M059J (cell line): ENCODE data around the gene CLDN3. TPM values are rescaled to one million over a fixed set of nuclear protein-coding genes. Genes with fewer than 3 reads are reported as not detected.
"Not testable (repeated sequence)": the region's sequence is repeated elsewhere in the genome, so short reads cannot be mapped to it uniquely, and the experiment has no call there.

ENCODE experiments used
- DNase-seq: peaks from one replicate; pipeline ENCODE4 v3.0.0-alpha.2; 2012; ENCODE audit warnings: low read depth
- total RNA-seq: library from RNA; depleted of rRNA; stranded (reverse); fragments of >200 nt; shearing (Covaris generic); gene quantifications from 2 replicates; pipeline ENCODE4 v1.2.3, GENCODE V29; 2014; rRNA removed

CLDN3 gene
- total RNA-seq, 1 experiment from 2014 or later, result not detected

DNA sequence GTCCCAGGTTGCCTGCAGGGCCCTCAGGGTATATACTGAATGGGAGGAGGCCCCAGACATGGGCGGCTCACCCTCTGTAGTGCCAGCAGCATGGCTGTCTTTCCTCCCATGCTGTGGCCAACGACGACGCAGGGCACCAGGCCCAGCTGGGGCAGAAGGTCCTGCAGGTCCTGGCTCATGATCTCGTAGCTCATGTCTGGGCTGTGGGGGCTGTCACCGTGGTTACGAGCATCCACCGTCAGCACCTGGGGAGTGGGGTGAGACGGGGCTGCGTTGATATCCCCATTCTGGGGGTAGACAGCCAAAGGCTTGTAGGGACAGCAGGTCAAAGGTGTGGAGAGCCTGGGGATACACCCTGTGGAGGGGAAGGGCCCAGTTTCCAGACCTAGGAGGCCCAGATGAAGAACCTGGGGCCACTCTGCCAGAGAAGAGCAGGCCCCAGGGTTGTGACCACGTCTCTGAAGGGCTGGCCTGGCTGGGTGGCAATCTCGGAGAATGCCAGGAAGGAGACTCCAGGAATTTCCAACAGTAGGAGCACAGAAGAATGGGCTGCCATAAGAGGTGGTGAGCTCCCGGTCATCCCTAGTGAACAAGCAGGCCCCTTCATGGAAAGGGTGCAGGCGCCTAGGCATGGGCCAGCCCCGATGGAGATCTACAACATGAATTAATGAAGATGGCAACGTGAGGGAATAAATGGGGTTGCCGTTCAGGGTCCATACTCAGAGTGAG lies 32.4 kb downstream of the CLDN3 start:
- no peak for DNase-seq

DNA sequence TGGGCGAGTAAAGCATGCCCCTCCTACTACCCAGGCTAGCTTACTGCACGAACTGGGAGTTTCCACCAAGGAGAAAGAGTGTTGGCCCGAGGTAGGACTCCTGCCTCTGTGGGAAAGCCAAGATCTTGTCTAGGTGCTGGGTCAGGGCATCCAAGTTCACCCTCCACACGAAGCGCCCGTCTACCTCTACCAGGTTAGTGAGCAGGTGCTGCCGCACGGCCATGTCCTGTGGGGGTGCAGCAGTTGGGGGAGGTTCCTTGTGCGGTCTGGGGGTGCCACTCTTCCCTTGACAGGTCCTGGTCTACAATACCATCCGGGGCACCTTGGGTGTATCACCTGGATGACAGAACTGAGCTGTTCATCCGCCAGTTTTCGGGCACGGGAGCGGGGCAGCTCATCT lies 33.2 kb downstream of the CLDN3 start:
- DNase-seq, result no peak

GRCh38 chr7:73735528-73735905 lies 34.6 kb downstream of the CLDN3 start:
- no peak for DNase-seq

DNA sequence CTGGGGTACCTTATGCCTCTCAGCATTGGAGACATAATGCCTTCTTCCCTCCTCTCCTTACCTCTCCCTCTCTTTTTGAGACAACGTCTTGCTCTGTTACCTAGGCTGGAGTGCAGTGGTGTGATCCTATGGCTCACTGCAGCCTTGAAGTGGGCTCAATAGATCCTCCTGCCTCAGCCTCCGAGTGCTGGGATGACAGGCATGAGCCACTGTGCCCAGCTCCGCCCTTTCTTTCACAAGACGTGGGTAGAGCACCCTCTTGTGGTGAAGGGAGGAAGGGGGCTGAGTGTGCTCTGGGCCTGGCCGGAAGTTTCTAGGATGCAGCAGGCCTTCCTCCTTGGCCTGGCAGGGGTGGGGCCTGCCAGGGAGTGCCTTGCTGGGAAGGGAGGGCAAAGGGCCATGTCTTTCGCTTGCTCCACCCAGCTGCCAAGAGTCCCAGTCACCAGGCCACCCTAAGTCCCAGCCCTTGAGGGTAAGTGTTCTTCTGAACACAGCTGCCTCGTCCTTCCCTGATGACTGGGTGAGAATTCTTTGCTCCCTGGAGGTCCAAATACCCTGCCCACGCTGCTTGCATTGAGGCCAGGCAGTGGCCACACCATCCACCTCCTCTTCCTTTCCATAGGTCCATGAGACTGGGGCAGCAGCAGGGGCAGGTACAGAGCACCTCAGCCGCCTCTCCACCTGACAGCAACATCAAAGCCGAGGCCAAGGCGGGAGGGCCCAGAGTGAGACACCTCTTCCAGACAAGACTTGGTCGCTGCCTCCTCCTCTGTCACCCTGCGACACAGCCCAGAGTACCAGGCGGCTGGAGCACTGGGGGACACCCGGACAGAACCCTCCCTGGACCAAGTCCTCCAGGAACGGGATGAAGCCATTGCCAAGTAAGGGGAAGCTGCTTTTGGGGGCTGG lies 35.2 kb downstream of the CLDN3 start:
- DNase-seq, result peak; percentile 86

GRCh38 chr7:73732397-73732796 lies 37.7 kb downstream of the CLDN3 start:
- no peak for DNase-seq

- no peak for DNase-seq
Measured at GRCh38 chr7:73730485-73730884, 39.6 kb downstream of the CLDN3 start.

DNA sequence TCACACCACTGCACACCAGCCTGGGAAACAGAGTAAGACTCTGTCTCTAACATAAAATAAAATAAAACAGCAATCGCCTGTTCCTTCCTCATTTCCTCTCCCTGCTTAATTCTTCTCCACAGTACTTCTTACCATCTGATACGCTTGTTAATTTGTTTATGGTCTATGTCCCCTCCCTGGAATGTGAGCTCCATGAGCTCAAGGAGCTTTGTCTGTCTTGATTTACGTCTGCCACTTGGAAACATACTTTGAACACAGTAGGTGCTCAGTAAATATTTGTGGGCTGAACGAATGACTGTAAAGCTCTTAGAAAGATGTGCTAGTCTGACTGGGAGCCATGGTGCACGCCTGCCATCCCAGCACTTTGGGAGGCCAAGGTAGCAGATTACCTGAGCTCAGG lies 41.5 kb downstream of the CLDN3 start:
- no peak for DNase-seq

- no peak for DNase-seq
Measured at GRCh38 chr7:73727952-73728351, 42.1 kb downstream of the CLDN3 start.

- no peak for DNase-seq
Measured at GRCh38 chr7:73726083-73726466, 44.0 kb downstream of the CLDN3 start.

DNA sequence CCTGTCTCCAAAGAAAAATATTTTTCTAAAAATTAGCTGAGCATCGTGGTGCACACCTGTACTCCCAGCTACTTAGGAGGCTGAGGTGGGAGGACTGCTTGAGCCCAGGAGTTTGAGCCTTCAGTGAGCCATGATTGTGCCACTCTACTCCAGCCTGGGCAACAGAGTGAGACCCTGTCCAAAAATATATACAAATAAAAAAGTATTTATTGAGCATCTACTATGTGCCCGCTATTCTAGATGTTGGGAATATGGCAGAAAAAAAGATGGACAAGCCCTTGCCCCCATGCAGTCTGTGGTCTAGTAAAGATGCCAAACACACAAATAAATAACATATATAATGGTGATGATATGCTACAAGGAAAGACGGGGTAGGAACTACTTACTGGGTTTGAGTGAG lies 46.3 kb downstream of the CLDN3 start:
- DNase-seq, result no peak

DNA sequence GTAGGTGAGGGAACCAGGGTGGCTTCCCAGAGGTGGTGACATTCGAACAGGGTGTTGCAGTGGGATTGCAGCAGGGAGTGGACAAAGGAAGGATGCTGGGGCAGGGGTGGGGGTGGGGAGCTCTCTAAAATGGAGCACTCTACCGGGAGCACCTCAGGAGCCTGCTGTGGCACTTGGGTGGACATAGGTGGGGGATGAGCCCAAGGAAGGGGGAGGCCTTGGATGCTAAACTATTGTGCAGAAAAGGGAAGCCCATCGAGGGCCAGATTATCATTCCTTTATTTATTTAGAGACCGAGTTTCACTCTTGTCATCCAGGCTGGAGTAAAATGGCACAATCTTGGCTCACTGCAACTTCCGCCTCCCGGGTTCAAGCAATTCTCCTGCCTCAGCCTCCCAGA lies 47.3 kb downstream of the CLDN3 start:
- DNase-seq, result no peak

DNA sequence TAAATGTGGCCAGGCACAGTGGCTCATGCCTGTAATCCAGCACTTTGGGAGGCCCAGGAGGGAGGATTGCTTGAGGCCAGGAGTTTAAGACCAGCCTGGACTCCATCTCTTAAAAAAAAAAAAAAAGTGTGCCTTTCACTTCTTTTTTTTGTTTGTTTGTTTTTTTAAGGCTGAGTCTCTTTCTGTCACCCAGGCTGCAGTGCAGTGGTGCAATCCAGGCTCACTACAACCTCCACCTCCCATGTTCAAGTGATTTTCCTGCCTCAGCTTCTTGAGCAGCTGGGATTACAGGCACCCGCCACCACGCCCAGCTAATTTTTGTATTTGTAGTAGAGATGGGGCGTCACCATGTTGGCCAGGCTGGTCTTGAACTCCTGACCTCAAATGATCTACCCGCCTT lies 47.9 kb downstream of the CLDN3 start:
- DNase-seq, result peak; percentile 52

GRCh38 chr7:73721377-73721817 lies 48.7 kb downstream of the CLDN3 start:
- peak; percentile 85 for DNase-seq

DNA sequence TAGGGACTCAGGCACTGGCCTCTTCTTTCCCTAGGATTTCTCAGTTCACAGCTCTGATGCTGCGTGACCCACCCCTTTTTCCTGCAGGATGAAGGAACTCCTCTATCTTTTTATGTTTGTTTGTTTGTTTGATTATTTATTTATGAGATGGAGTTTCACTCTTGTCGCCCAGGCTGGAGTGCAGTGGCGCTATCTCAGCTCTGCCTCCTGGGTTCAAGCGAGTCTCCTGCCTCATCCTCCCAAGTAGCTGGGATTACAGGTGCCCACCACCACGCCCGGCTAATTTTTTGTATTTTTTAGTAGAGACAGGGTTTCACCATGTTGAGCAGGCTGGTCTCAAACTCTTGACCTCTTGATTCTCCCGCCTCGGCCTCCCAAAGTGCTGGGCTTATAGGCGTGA lies 49.6 kb downstream of the CLDN3 start:
- not testable (repeated sequence) for DNase-seq

- no peak for DNase-seq
Measured at GRCh38 chr7:73719806-73720169, 50.3 kb downstream of the CLDN3 start.

Other genes starting within 250 kb of the CLDN3 start
- 50.3 and 87.8 TPM in 2 replicates for gene BAZ1B, start 248.0 kb downstream of the CLDN3 start, total RNA-seq
- 60.7 and 68.3 TPM in 2 replicates for gene BCL7B, start 212.6 kb downstream of the CLDN3 start, total RNA-seq
- gene TBL2, start 191.7 kb downstream of the CLDN3 start, total RNA-seq, result 59.8 and 81.0 TPM in 2 replicates
- 0.07 and 0.71 TPM in 2 replicates for gene MLXIPL, start 145.7 kb downstream of the CLDN3 start, total RNA-seq
- gene VPS37D, start 102.4 kb downstream of the CLDN3 start, total RNA-seq, result 1.7 and 5.1 TPM in 2 replicates
- gene DNAJC30, start 86.8 kb downstream of the CLDN3 start, total RNA-seq, result 1.1 and 1.8 TPM in 2 replicates
- gene BUD23, start 86.7 kb downstream of the CLDN3 start, total RNA-seq, result 91.2 and 144 TPM in 2 replicates
- 16.0 and 23.7 TPM in 2 replicates for gene STX1A, start 50.6 kb downstream of the CLDN3 start, total RNA-seq
- gene ABHD11, start 31.5 kb downstream of the CLDN3 start, total RNA-seq, result 29.0 and 32.2 TPM in 2 replicates
- gene CLDN4, start 60.7 kb upstream of the CLDN3 start, total RNA-seq, result 0.62 and 1.1 TPM in 2 replicates
- 1.7 and 1.9 TPM in 2 replicates for gene METTL27, start 72.2 kb upstream of the CLDN3 start, total RNA-seq
- gene TMEM270, start 90.9 kb upstream of the CLDN3 start, total RNA-seq, result 0.17 and 0.32 TPM in 2 replicates